GM23338 (cell line): Measurements from ENCODE around the gene DIAPH3.

Source experiments
- CREB1 ChIP-seq: fragments of 250-450 bp; sonication (Bioruptor Pico); IDR thresholded peaks from 2 replicates; pipeline ENCODE4 v1.5.0; 2020; ENCODE audit warnings: low read depth, mild to moderate bottlenecking, moderate library complexity
- ETS1 ChIP-seq: IDR thresholded peaks from 2 replicates; pipeline ENCODE4 v1.6.1; 2016; ENCODE audit warnings: antibody characterized with exemption
- EZH2 ChIP-seq: fragments of 200-600 bp; sonication (generic); IDR thresholded peaks from one replicate; pipeline ENCODE4 v1.8.0; 2017; ENCODE audit warnings: antibody characterized with exemption, mild to moderate bottlenecking, low read depth; ENCODE audit not compliant: unreplicated experiment
- EZH2phosphoT487 ChIP-seq: fragments of 200-600 bp; sonication (generic); IDR thresholded peaks from one replicate; pipeline ENCODE4 v1.8.1; 2018; ENCODE audit warnings: antibody characterized with exemption; ENCODE audit not compliant: unreplicated experiment
- JUNB ChIP-seq: IDR thresholded peaks from one replicate; pipeline ENCODE4 v1.6.1; 2016; ENCODE audit warnings: antibody characterized with exemption; ENCODE audit not compliant: unreplicated experiment
- NANOG ChIP-seq: IDR thresholded peaks from 2 replicates; pipeline ENCODE4 v1.6.1; 2016; ENCODE audit warnings: antibody characterized with exemption, borderline replicate concordance
- POLR2AphosphoS5 ChIP-seq: IDR thresholded peaks from 2 replicates; pipeline ENCODE4 v1.6.1; 2016; ENCODE audit warnings: antibody characterized with exemption, low read depth
- REST ChIP-seq: IDR thresholded peaks from one replicate; pipeline ENCODE4 v1.6.1; 2018; ENCODE audit warnings: antibody characterized with exemption; ENCODE audit not compliant: unreplicated experiment
- ZNF331 ChIP-seq: fragments of 250-450 bp; sonication (Bioruptor Pico); IDR thresholded peaks from 2 replicates; pipeline ENCODE4 v1.5.0; 2020; ENCODE audit warnings: low read depth, mild to moderate bottlenecking, moderate library complexity
- TF ChIP-seq, protein P1 (sequence below), 2 experiments: fragments of 200-600 bp in 1 of 2; sonication (generic) in 1 of 2; conservative IDR thresholded peaks; 2 replicates each; pipeline versions ENCODE4 v1.5.1 to v1.6.1; 2016 to 2017; ENCODE audit warnings: antibody characterized with exemption in 2 of 2, low read depth in 2 of 2, mild to moderate bottlenecking in 2 of 2, moderate library complexity in 1 of 2
- TF ChIP-seq, protein P2 (sequence below): fragments of 250-450 bp; sonication (Bioruptor Pico); IDR thresholded peaks from 2 replicates; pipeline ENCODE4 v1.5.0; 2020; ENCODE audit warnings: mild to moderate bottlenecking, moderate library complexity

GRCh38 chr13:59809564-59809963 lies 354.2 kb downstream of the DIAPH3 start:
- TF ChIP-seq CREB1 (CRISPR knock-in tag) = no peak
- TF ChIP-seq EZH2 = no peak
- TF ChIP-seq POLR2AphosphoS5 = no peak
- no peak for TF ChIP-seq ZNF331 (CRISPR knock-in tag)
- TF ChIP-seq, protein P1, sequence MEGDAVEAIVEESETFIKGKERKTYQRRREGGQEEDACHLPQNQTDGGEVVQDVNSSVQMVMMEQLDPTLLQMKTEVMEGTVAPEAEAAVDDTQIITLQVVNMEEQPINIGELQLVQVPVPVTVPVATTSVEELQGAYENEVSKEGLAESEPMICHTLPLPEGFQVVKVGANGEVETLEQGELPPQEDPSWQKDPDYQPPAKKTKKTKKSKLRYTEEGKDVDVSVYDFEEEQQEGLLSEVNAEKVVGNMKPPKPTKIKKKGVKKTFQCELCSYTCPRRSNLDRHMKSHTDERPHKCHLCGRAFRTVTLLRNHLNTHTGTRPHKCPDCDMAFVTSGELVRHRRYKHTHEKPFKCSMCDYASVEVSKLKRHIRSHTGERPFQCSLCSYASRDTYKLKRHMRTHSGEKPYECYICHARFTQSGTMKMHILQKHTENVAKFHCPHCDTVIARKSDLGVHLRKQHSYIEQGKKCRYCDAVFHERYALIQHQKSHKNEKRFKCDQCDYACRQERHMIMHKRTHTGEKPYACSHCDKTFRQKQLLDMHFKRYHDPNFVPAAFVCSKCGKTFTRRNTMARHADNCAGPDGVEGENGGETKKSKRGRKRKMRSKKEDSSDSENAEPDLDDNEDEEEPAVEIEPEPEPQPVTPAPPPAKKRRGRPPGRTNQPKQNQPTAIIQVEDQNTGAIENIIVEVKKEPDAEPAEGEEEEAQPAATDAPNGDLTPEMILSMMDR (conservative IDR thresholded peaks at IDR 0.05; ENCODE audit: low read depth in 2 of 2) = no peak
- TF ChIP-seq REST = no peak
- TF ChIP-seq ETS1 = no peak
- TF ChIP-seq EZH2phosphoT487 = no peak
- TF ChIP-seq JUNB = no peak
- TF ChIP-seq NANOG = no peak
- TF ChIP-seq, protein P2, sequence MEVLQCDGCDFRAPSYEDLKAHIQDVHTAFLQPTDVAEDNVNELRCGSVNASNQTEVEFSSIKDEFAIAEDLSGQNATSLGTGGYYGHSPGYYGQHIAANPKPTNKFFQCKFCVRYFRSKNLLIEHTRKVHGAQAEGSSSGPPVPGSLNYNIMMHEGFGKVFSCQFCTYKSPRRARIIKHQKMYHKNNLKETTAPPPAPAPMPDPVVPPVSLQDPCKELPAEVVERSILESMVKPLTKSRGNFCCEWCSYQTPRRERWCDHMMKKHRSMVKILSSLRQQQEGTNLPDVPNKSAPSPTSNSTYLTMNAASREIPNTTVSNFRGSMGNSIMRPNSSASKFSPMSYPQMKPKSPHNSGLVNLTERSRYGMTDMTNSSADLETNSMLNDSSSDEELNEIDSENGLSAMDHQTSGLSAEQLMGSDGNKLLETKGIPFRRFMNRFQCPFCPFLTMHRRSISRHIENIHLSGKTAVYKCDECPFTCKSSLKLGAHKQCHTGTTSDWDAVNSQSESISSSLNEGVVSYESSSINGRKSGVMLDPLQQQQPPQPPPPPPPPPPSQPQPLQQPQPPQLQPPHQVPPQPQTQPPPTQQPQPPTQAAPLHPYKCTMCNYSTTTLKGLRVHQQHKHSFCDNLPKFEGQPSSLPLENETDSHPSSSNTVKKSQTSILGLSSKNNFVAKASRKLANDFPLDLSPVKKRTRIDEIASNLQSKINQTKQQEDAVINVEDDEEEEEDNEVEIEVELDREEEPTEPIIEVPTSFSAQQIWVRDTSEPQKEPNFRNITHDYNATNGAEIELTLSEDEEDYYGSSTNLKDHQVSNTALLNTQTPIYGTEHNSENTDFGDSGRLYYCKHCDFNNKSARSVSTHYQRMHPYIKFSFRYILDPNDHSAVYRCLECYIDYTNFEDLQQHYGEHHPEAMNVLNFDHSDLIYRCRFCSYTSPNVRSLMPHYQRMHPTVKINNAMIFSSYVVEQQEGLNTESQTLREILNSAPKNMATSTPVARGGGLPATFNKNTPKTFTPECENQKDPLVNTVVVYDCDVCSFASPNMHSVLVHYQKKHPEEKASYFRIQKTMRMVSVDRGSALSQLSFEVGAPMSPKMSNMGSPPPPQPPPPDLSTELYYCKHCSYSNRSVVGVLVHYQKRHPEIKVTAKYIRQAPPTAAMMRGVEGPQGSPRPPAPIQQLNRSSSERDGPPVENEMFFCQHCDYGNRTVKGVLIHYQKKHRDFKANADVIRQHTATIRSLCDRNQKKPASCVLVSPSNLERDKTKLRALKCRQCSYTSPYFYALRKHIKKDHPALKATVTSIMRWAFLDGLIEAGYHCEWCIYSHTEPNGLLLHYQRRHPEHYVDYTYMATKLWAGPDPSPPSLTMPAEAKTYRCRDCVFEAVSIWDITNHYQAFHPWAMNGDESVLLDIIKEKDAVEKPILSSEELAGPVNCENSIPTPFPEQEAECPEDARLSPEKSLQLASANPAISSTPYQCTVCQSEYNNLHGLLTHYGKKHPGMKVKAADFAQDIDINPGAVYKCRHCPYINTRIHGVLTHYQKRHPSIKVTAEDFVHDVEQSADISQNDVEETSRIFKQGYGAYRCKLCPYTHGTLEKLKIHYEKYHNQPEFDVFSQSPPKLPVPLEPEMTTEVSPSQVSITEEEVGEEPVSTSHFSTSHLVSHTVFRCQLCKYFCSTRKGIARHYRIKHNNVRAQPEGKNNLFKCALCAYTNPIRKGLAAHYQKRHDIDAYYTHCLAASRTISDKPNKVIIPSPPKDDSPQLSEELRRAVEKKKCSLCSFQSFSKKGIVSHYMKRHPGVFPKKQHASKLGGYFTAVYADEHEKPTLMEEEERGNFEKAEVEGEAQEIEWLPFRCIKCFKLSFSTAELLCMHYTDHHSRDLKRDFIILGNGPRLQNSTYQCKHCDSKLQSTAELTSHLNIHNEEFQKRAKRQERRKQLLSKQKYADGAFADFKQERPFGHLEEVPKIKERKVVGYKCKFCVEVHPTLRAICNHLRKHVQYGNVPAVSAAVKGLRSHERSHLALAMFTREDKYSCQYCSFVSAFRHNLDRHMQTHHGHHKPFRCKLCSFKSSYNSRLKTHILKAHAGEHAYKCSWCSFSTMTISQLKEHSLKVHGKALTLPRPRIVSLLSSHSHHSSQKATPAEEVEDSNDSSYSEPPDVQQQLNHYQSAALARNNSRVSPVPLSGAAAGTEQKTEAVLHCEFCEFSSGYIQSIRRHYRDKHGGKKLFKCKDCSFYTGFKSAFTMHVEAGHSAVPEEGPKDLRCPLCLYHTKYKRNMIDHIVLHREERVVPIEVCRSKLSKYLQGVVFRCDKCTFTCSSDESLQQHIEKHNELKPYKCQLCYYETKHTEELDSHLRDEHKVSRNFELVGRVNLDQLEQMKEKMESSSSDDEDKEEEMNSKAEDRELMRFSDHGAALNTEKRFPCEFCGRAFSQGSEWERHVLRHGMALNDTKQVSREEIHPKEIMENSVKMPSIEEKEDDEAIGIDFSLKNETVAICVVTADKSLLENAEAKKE (CRISPR knock-in tag) = no peak
